Measurements from ENCODE around the gene PRSS53.
A peak's percentile ranks its signal among the peaks of the same experiment; 100 is the strongest.

Gene PRSS53

DNA sequence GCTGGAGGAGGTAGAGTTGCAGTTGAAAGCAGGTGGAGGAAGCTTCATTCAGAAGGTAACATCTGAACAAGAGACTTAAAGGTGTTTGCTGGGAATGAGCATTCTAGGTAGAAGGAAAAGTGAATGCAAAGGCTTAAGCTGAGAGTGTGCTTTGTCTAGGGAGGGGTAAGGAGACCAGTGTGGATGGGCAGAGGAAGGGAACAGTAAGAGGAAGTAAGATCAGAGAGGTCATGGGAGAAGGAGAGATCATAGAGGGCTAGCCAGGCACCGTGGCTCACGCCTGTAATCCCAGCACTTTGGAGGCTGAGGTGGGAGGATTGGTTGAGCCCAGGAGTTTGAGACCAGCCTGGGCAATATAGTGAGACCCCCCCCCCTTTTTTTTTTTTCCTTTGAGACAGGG is 52.1 kb downstream of the PRSS53 start:
- no peak for DNase-seq

DNA sequence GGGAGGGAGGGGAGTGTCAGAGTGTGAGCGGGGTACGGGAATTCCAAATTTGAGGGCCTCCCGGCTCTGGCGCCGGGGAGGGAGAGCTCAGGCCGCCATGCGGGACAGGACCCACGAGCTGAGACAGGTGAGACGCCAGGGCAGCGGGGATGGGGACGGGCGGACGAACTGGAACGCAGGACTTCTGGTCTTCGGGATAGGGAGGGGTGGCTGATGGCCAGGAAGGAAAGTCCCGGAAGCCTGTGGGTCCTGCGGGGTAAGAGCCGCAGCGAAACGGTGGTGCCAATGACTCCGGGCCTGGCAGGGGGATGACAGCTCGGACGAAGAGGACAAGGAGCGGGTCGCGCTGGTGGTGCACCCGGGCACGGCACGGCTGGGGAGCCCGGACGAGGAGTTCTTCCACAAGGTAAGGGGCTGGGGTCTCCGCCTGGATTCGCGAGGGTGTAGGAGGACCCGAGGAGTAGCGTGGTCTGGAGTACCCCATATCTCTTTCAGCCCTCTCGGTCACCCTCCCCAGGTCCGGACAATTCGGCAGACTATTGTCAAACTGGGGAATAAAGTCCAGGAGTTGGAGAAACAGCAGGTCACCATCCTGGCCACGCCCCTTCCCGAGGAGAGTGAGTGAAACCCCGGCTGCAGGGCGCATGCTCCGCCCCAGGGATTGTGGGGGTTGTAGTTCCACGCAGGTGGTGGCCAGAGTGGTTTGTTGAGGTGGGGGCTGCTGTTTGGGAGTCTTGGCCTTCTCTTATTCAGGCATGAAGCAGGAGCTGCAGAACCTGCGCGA is 54.8 kb downstream of the PRSS53 start:
- peak; percentile 89 to 91 for DNase-seq
